ENCODE results near the gene NT5C2.

Gene NT5C2

GRCh38 chr10:103095005-103095404, 98.1 kb downstream of the NT5C2 start:
- in situ Hi-C loops (cut with MboI; ENCODE audit: low sequenced_read_pairs), result no loop called here

DNA sequence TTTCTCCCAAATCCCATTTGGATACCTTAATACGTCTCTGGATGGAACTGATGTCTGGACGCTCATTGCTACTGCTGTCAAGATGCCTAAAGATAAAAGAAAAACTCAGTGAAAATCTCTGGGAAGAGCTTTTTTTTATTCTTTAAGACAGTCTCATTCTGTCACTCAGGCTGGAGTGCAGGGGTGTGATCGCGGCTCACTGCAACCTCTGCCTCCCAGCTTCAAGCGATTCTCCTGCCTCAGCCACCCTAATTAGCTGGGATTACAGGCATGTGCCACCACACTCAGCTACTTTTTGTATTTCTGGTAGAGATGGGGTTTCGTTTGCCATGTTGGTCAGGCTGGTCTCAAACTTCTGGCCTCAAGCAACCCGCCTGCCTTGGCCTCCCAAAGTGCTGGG, 102.2 kb downstream of the NT5C2 start:
- in situ Hi-C loops (cut with MboI; ENCODE audit: low sequenced_read_pairs), result no loop called here

GRCh38 chr10:103089493-103089892, 103.6 kb downstream of the NT5C2 start:
- in situ Hi-C loops (cut with MboI; ENCODE audit: low sequenced_read_pairs), result no loop called here

DNA sequence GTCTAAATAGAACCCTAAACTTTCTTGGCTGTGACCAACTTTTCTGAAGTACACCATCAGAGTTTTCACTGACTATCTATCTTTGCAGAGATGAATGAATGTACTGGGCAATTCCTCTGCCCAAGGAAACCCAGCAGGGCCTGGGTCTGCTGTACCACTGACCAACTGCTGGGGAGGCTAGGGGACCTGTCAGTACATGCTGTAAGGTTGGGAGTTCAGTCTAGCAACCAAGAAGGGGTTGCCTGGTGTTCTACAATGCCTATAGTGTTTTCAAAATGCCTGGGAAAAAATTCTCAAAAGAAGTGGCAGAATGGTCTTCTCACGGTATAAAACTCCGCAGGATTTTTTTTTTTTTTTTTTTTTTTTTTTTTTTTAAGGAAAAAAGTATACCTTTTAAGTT, 106.3 kb downstream of the NT5C2 start:
- in situ Hi-C loops (cut with MboI; ENCODE audit: low sequenced_read_pairs), result no loop called here

- in situ Hi-C loops (cut with MboI; ENCODE audit: low sequenced_read_pairs), result no loop called here
Observed at GRCh38 chr10:103086261-103086660, 106.8 kb downstream of the NT5C2 start.

GRCh38 chr10:103083977-103084320, 109.1 kb downstream of the NT5C2 start:
- in situ Hi-C loops (cut with MboI; ENCODE audit: low sequenced_read_pairs), result no loop called here

- in situ Hi-C loops (cut with MboI; ENCODE audit: low sequenced_read_pairs), result no loop called here
Observed at GRCh38 chr10:103083266-103083976, 109.7 kb downstream of the NT5C2 start.

GRCh38 chr10:103082683-103083082, 110.4 kb downstream of the NT5C2 start:
- in situ Hi-C loops (cut with MboI; ENCODE audit: low sequenced_read_pairs), result no loop called here

- in situ Hi-C loops (cut with MboI; ENCODE audit: low sequenced_read_pairs), result no loop called here
Observed at GRCh38 chr10:103080891-103081581, 112.0 kb downstream of the NT5C2 start.

GRCh38 chr10:103079946-103080345, 113.1 kb downstream of the NT5C2 start:
- in situ Hi-C loops (cut with MboI; ENCODE audit: low sequenced_read_pairs), result no loop called here

DNA sequence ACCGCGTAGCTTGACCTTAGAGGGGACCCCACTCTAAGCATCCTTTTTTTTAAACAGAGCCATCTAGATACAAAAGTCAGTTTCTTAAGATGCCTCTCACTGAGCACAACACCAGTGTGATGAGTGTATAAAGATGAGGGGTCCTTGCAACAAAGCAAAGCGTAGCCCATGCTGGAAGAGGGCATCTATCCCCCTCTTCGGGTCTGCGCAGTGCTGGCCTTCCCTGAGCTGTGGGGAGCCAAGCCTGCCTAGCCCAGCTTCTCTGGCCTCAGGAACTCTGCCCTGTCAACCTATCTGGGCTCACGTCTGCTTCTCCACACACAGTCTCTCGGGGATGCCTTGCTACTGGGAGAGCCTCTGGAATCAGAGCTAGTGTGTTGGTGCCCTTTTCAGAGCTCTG, 114.0 kb downstream of the NT5C2 start:
- in situ Hi-C loops (cut with MboI; ENCODE audit: low sequenced_read_pairs), result no loop called here

DNA sequence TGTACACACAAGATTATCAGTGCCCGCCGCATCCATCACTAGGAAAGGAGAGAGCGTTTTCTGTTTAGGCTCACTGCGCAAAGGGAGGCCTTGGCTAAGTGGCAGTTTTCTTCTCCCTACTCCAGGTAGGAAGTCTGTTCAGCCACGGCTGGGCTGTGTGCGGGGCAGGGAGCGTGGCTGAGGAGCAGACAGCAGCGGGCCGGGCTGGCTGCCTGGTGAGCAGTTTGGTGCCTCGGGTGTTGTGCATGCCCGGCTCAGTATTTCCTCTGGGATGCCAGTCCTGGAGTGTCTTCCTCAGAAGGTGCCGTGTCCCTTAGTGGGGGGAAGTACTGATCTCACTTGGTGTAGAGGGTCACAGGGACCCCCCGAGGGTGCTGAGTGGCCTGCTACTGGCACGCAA, 114.4 kb downstream of the NT5C2 start:
- in situ Hi-C loops (cut with MboI; ENCODE audit: low sequenced_read_pairs), result no loop called here

GRCh38 chr10:103078309-103078615, 114.8 kb downstream of the NT5C2 start:
- in situ Hi-C loops (cut with MboI; ENCODE audit: low sequenced_read_pairs), result no loop called here

DNA sequence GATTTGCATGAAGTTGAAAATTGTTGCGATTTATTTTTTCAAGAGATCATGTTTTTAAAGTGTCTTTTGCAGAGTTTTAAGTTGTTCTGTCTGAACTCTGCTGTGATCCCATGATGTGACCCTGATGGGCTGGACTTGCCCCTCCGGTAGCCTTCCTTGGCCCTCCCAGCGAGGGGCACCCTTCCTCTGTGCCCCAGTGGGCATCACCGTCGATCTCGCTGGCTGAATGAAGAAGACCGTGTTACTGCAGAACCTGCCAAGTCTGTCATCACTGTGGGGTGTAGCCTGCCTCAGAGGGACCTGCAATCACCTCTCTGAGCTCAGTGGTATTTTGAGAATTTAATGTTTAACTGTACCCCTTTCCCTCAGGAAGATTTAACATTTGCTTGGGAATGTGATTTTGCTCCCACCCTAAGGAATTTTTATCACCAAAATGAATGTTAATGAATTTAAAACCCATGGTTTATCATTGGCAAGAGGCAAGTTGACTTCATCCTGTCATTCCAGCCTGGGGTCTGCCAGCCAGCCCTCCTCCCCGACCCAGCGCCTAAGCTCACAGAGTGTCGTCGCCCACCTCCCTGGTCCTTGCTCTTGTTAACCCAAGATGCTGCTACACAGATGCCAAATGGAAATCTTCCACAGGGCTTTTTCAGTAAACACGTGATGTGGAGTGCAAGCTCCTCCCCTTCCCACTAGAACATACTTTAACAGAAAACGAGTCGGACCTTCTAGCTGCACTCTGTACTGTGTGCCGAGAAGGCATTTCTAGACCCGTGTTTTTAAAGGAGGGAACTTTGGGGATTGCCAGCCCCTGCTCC, 115.4 kb downstream of the NT5C2 start:
- in situ Hi-C loops (cut with MboI; ENCODE audit: low sequenced_read_pairs), result no loop called here

- in situ Hi-C loops (cut with MboI; ENCODE audit: low sequenced_read_pairs), result no loop called here
Observed at GRCh38 chr10:103077020-103077419, 116.1 kb downstream of the NT5C2 start.

DNA sequence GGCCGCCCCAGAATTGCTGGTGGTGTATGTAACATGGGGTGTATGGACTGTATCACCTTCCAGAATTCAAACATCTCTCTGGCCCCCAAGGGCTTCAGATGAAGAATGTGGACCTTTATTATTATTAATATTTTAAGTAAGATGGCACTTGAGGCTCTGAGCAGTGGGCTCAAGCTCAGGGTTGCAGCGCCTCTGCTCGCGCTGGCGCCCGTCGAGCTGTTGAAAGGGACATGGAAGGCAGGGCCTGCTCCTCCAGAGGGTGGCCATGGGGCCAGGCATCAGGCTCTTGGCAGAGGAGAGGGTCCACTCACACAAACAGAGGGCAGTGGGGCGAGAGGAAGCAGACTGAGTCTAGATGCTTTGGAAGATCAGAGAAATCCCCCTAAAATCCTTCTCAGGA, 120.2 kb downstream of the NT5C2 start:
- in situ Hi-C loops (cut with MboI; ENCODE audit: low sequenced_read_pairs), result loop anchor here (25.0 kb wide), 1 partner anchor 336 kb away; the partner anchor contains the start of gene WBP1L

- in situ Hi-C loops (cut with MboI; ENCODE audit: low sequenced_read_pairs), result loop anchor here (25.0 kb wide), 1 partner anchor 335 kb away; the partner anchor contains the start of gene WBP1L
Observed at GRCh38 chr10:103072276-103072675, 120.8 kb downstream of the NT5C2 start.

DNA sequence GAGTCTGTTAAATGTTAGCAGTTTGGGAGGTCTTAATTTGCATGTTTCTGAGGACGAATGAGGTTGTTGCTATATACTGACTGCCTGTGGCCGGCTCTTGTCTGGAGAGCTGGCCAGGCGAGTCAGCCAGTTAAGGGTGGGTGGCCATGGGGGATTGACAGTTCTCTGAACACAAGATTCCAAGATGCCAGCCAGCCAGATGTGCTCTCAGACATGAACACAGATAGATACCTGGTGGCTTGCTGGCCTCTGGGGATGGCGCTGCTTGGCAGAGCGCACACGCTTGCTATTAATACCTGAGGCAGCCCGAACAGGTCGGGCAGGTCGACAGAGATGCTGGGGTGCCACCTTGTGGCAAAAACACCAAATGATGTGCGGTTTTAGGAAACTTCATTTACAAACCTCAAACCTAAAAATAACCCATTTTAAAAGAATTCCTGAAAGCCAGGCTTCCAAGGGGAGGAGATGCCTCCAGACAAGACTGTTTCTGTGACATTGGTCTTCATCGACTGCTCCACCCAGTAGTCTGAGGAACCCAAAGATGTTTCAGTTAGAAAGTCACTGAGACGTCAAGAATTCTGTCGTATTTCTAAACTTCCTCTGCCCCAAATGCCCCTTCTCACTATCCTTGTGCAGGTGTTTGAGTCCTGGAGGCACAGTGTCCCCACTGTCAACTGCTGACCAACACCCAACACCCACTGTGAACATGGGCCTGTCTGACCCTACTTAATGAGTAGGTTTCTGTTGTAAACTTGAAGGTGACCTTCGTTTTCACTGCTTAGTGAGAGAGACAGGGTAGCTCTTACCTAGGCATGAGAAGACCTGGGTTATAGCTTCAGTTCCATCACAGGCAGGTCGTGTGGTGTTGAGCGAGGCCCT, 123.4 kb downstream of the NT5C2 start:
- in situ Hi-C loops (cut with MboI; ENCODE audit: low sequenced_read_pairs), result loop anchor here (25.0 kb wide), 1 partner anchor 332 kb away; the partner anchor contains the start of gene WBP1L

DNA sequence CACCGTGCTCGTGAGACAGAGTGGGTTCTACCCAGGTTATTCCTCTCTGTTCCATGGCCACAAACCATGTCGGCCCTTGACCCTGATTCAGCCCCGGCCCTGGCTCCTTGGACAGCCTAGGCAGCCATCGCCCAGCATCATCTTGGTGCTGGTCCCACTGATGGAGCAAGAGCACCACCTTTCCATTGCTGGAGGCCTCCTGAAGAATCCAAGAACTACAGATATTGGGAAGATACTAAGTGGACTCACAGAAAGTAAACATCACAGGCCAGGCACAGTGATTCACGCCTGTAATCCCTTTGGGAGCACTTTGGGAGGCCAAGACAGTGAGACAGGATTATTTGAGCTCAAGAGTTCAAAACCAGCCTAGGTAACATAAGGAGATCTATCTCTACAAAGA, 125.1 kb downstream of the NT5C2 start:
- in situ Hi-C loops (cut with MboI; ENCODE audit: low sequenced_read_pairs), result loop anchor here (25.0 kb wide), 1 partner anchor 331 kb away; the partner anchor contains the start of gene WBP1L

GRCh38 chr10:103067484-103067883, 125.6 kb downstream of the NT5C2 start:
- in situ Hi-C loops (cut with MboI; ENCODE audit: low sequenced_read_pairs), result loop anchor here (25.0 kb wide), 1 partner anchor 330 kb away; the partner anchor contains the start of gene WBP1L

DNA sequence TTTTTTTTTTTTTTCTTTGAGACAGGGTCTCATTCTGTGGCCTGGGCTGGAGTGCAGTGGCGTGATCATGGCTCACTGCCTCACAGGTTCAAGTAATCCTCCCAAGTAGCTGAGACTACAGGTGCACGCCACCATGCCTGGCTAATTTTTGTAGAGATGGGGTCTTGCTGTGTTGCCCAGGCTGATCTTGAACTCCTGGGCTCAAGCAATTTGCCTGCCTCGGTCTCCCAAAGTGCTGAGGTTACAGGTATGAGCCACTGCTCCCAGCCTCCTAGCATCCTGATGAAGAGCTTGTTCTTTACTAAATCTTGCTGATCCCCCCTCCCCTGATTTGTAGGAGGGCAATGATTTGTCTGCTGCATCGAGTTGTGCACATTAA, 126.0 kb downstream of the NT5C2 start:
- in situ Hi-C loops (cut with MboI; ENCODE audit: low sequenced_read_pairs), result loop anchor here (25.0 kb wide), 1 partner anchor 330 kb away; the partner anchor contains the start of gene WBP1L
